ENCODE measurements around the gene PRSS57. TPM values are rescaled to one million over a fixed set of nuclear protein-coding genes. Genes with fewer than 3 reads are reported as not detected.
A peak's percentile ranks its signal among the peaks of the same experiment; 100 is the strongest.

Gene PRSS57
- total RNA-seq, 1 donor from 2014 or later, result not detected

GRCh38 chr19:690203-690602, 5.0 kb downstream of the PRSS57 start:
- H3K4me3 ChIP-seq, result no peak overlapping the region
- H3K36me3 ChIP-seq, result no peaks in the 10 kb centered on the region
- no peaks in the 10 kb centered on the region for H3K4me1 ChIP-seq
- ATAC-seq (no peak), DNase-seq (no peak)
- intact Hi-C loops (cut with DNase I), result no loop called here
- H3K9me3 ChIP-seq, result no peaks in the 10 kb centered on the region
- TF ChIP-seq, protein P1, sequence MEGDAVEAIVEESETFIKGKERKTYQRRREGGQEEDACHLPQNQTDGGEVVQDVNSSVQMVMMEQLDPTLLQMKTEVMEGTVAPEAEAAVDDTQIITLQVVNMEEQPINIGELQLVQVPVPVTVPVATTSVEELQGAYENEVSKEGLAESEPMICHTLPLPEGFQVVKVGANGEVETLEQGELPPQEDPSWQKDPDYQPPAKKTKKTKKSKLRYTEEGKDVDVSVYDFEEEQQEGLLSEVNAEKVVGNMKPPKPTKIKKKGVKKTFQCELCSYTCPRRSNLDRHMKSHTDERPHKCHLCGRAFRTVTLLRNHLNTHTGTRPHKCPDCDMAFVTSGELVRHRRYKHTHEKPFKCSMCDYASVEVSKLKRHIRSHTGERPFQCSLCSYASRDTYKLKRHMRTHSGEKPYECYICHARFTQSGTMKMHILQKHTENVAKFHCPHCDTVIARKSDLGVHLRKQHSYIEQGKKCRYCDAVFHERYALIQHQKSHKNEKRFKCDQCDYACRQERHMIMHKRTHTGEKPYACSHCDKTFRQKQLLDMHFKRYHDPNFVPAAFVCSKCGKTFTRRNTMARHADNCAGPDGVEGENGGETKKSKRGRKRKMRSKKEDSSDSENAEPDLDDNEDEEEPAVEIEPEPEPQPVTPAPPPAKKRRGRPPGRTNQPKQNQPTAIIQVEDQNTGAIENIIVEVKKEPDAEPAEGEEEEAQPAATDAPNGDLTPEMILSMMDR (IDR thresholded peaks at IDR 0.05), result no peak
- H3K27me3 ChIP-seq (ENCODE audit: low read depth), result peaks cover 5% of the 10 kb centered on the region
- no peak overlapping the region for H3K27ac ChIP-seq

- ATAC-seq, result peak in 1 of 2 donors; percentile 9
- intact Hi-C loops (cut with DNase I), result no loop called here
Observed at GRCh38 chr19:688992-689391, 6.3 kb downstream of the PRSS57 start.

GRCh38 chr19:688214-688613, 7.0 kb downstream of the PRSS57 start:
- intact Hi-C loops (cut with DNase I), result no loop called here
- Histone ChIP-seq H3K9me3 (no peaks in the 10 kb centered on the region), H3K4me3 (no peak overlapping the region), H3K27me3 (ENCODE audit: low read depth) (no peaks in the 10 kb centered on the region), H3K36me3 (no peaks in the 10 kb centered on the region), H3K27ac (no peak overlapping the region), H3K4me1 (no peaks in the 10 kb centered on the region)
- TF ChIP-seq, protein P1 (IDR thresholded peaks at IDR 0.05), result no peak
- no peak for DNase-seq
- ATAC-seq, result no peak

More at GRCh38 chr19:688992-689391, 6.3 kb downstream of the PRSS57 start:
- no peaks in the 10 kb centered on the region for H3K9me3 ChIP-seq
- H3K27me3 ChIP-seq (ENCODE audit: low read depth), result no peaks in the 10 kb centered on the region
- no peak for DNase-seq
- H3K4me1 ChIP-seq, result no peaks in the 10 kb centered on the region
- no peak overlapping the region for H3K4me3 ChIP-seq
- TF ChIP-seq, protein P1 (IDR thresholded peaks at IDR 0.05), result no peak
- H3K27ac ChIP-seq, result no peak overlapping the region
- H3K36me3 ChIP-seq, result no peaks in the 10 kb centered on the region

DNA sequence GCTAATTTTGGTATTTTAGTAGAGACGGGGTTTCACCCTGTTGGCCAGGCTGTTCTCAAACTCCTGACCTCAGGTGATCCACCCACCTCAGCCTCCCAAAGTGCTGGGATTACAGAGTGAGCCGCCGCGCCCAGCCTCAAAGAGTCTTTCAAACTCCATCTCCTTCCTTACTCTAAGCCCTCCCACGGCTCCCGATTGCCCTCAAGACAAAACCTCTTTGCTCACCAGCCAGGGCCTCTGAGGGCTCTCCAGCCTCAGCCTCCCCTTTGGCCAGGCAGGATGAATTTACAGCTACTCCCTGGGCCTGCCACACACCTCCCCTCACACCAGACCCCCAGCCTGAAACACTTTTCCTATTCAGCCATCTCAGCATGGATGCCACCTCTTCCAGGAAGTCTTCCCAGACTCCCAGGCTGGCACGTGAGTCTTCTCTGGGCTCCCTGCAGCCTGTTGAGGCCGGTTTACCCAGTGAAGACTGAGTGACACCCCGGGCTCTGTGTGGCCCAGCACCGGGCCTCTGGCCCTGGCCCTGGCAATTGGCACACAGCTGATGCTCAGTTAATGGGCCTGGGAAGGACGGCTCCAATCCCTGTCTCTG, 7.6 kb downstream of the PRSS57 start:
- Histone ChIP-seq H3K4me1 (no peaks in the 10 kb centered on the region), H3K27me3 (ENCODE audit: low read depth) (no peaks in the 10 kb centered on the region), H3K27ac (no peak overlapping the region), H3K9me3 (no peaks in the 10 kb centered on the region), H3K4me3 (no peak overlapping the region), H3K36me3 (no peaks in the 10 kb centered on the region)
- DNase-seq (no peak), ATAC-seq (no peak)
- TF ChIP-seq, protein P1 (IDR thresholded peaks at IDR 0.05), result no peak
- intact Hi-C loops (cut with DNase I), result no loop called here

- intact Hi-C loops (cut with DNase I), result no loop called here
- no peak overlapping the region for H3K27ac ChIP-seq
- H3K4me3 ChIP-seq, result no peak overlapping the region
- no peak for DNase-seq
- no peaks in the 10 kb centered on the region for H3K4me1 ChIP-seq
- H3K27me3 ChIP-seq (ENCODE audit: low read depth), result no peaks in the 10 kb centered on the region
- TF ChIP-seq, protein P1 (IDR thresholded peaks at IDR 0.05), result no peak
- H3K36me3 ChIP-seq, result no peaks in the 10 kb centered on the region
- ATAC-seq, result no peak
- no peaks in the 10 kb centered on the region for H3K9me3 ChIP-seq
Observed at GRCh38 chr19:686589-687297, 8.5 kb downstream of the PRSS57 start.
